ENCODE data around the gene KLHL26.

GRCh38 chr19:18654469-18654868 is 17.6 kb downstream of the KLHL26 start:
- TF ChIP-seq POLR2A (IDR thresholded peaks at IDR 0.05) (no peak), CTCF (IDR thresholded peaks at IDR 0.05) (no peak)

Data from thyroid gland (tissue), 4 donors.